Smooth muscle cell of bladder (primary cell): Measurements from ENCODE around the gene CCDC116. TPM values are rescaled to one million over a fixed set of nuclear protein-coding genes. Genes with fewer than 3 reads are reported as not detected.

Source experiments
- total RNA-seq: library from RNA; depleted of rRNA; stranded (reverse); fragments of >200 nt; gene quantifications from 2 replicates; pipeline ENCODE4 v1.2.3, GENCODE V29; 2014

The CCDC116 gene
- 0.14 and 0.18 TPM in 2 replicates for total RNA-seq

GRCh38 chr22:21632237-21632895 lies at the start of gene CCDC116:
CCDC116 (plus strand) TSS chr22:21632760; CDS start chr22:21633182, 422 bp downstream.

DNA sequence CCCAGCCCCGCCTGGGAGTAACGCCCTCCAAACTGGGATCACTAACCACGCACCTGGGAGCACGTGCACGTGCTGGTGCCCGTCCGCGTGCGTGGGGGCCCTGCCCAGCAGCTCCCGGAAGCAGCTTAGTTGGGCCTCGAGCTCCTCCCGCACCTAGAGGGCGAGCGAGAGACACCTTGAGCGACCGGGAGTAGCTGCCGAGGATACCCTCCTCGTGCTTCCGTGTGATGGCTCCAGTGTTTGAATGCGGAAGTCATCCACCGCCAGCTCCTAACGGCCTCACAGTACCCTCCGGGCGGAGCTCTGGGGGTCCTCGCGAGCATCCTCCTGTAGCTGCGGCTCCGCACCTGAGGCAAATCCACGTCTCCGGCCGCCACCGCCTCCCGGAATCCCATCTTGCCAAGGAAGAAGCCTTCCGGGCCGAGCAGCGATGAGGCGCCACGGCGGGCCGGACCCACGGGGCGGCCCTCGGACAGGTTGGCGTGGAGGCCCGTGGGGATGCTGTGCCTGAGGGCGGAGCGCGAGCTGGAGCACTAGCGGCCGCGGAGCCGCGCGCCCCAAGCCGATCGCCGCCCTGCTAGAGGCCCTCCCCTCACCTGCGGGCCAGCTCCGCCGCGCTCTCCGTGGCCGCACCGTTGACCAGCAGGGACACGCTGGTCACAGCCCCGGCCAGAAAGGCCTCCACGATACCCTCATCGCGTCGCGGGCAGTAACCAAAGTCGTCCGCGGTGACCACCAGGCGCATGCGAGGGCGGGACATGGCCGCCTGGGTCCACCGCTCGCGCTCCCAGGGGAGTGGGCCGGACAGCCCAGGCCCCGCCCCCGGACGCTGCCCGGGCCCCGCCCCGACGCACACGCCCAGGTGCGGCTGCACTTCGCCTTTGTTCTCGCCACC lies 3.1 kb upstream of the CCDC116 start, which contains the start of gene YDJC:
YDJC (minus strand) TSS at position 768 of the 895 bp plus-strand sequence; CDS start at position 760, 8 bp downstream.

DNA sequence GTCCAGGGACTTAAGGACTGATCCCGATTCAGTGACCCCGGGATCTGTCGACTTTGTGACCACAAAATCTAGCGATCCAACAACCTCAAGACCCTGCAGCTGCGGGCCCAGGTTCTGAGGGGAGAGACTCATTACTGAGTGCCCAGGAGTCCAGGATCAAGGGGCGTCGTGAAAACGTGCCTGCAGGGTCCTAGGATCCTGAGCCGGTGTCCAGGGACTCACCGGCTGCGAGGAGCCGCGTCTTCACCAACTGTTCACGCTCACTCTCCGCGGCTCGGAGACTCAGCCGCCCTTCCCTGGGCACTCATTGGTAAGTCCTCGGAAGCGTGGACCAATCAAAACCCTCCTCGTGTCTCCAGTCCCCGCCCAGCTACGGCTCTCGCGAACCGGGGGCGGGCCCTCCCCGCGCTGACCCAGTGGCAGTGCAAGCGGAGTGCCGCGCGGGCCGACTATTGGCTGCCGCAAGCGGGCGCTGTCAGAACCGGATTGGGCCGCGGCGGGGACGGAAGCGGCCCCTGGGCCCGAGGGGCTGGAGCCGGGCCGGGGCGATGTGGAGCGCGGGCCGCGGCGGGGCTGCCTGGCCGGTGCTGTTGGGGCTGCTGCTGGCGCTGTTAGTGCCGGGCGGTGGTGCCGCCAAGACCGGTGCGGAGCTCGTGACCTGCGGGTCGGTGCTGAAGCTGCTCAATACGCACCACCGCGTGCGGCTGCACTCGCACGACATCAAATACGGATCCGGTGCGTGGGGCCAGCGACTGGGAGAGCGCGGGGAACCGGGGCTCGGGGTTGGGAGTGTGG lies 9.4 kb downstream of the CCDC116 start, which contains the start of gene SDF2L1:
SDF2L1 (plus strand) TSS at position 514 of the 795 bp plus-strand sequence; CDS start at position 549, 35 bp downstream.

Other genes starting within 250 kb of the CCDC116 start
- gene RIMBP3B, start 249.0 kb upstream of the CCDC116 start, total RNA-seq: 0.14 and 0.18 TPM in 2 replicates
- 2.0 and 2.7 TPM in 2 replicates for gene HIC2, start 215.4 kb upstream of the CCDC116 start, total RNA-seq
- gene TMEM191C, start 165.4 kb upstream of the CCDC116 start, total RNA-seq: 0.71 and 0.74 TPM in 2 replicates
- gene RIMBP3C, start 81.3 kb upstream of the CCDC116 start, total RNA-seq: 0.14 and 0.18 TPM in 2 replicates
- gene UBE2L3, start 65.0 kb upstream of the CCDC116 start, total RNA-seq: 25.5 and 28.9 TPM in 2 replicates
- gene YDJC, start 2.7 kb upstream of the CCDC116 start, total RNA-seq: 9.1 and 9.4 TPM in 2 replicates
- gene SDF2L1, start 9.5 kb downstream of the CCDC116 start, total RNA-seq: 31.4 and 33.0 TPM in 2 replicates
- gene PPIL2, start 33.3 kb downstream of the CCDC116 start, total RNA-seq: 13.7 and 19.1 TPM in 2 replicates
- 1.1 and 2.1 TPM in 2 replicates for gene YPEL1, start 103.0 kb downstream of the CCDC116 start, total RNA-seq
- gene MAPK1, start 234.9 kb downstream of the CCDC116 start, total RNA-seq: 31.0 and 33.7 TPM in 2 replicates